Skeletal muscle satellite cell (primary cell): Measurements from ENCODE around the gene APRT.

ENCODE experiments used
- H3K27me3 ChIP-seq: 2 replicates; pipeline ENCODE4 v1.7.0; 2013; ENCODE audit warnings: low read length; ENCODE audit not compliant: control insufficient read depth, insufficient read depth
- H3K36me3 ChIP-seq: 2 replicates; pipeline ENCODE4 v1.7.0; 2013; ENCODE audit warnings: mild to moderate bottlenecking, control low read depth, low read length; ENCODE audit not compliant: insufficient read depth
- H3K4me1 ChIP-seq: 2 replicates; pipeline ENCODE4 v1.7.0; 2013; ENCODE audit warnings: low read length; ENCODE audit not compliant: control insufficient read depth, insufficient read depth
- H3K4me2 ChIP-seq: 2 replicates; pipeline ENCODE4 v1.7.0; 2013; ENCODE audit warnings: mild to moderate bottlenecking, low read length
- H3K4me3 ChIP-seq: 2 replicates; pipeline ENCODE4 v1.7.0; 2013; ENCODE audit warnings: low read length
- H3K9ac ChIP-seq: 2 replicates; pipeline ENCODE4 v1.7.0; 2013; ENCODE audit warnings: mild to moderate bottlenecking, low read depth, low read length, moderate library complexity
- H3K9me3 ChIP-seq: replicated peaks from 2 replicates; pipeline ENCODE4 v1.7.0; 2013; ENCODE audit warnings: mild to moderate bottlenecking, control low read depth, low read length

APRT gene

DNA sequence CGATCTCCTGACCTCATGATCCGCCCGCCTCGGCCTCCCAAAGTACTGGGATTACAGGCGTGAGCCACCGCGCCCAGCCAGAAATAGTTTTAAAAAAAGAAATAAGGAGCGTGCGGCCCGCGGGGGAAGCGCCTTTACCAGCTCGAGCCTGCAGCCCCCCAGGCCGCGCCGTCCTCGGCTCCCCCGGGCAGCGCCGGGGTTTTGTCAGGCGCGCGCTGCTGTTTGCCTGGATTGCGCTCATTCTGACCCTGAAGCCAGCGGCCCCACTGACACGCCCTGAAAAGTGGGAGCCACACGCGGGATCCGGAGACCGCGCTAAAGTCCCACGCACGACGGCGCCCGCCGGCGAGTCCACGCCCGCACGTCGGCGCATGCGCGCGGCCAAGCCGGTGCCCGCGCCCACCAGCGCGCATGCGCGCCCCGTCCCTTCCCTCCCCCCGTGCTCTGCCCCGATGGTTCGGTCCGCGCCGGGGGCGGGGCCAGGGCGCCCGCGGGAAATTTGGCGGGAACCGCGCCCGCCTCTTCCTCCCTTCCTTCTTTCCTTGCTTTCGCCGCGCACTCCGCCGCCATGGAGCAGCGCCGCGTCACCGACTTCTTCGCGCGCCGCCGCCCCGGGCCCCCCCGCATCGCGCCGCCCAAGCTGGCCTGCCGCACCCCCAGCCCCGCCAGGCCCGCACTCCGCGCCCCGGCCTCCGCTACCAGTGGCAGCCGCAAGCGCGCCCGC is 8.3 kb downstream of the APRT start, which contains the start of gene CDT1:
TSS of gene CDT1 (plus strand) at position 526 of the 724 bp plus-strand sequence. CDS start at position 569, 43 bp downstream.
- no peaks in the 10 kb centered on the region for H3K9me3 ChIP-seq
- peak within 1 kb of the TSS; percentile 88 for H3K4me2 ChIP-seq
- no peaks in the 10 kb centered on the region for H3K27me3 ChIP-seq
- H3K4me3 ChIP-seq, result peak within 1 kb of the TSS; percentile 73
- peaks cover 15% of the 10 kb centered on the region for H3K36me3 ChIP-seq
- H3K4me1 ChIP-seq, result peaks cover 12% of the 10 kb centered on the region
- peak within 1 kb of the TSS; percentile 87 for H3K9ac ChIP-seq

DNA sequence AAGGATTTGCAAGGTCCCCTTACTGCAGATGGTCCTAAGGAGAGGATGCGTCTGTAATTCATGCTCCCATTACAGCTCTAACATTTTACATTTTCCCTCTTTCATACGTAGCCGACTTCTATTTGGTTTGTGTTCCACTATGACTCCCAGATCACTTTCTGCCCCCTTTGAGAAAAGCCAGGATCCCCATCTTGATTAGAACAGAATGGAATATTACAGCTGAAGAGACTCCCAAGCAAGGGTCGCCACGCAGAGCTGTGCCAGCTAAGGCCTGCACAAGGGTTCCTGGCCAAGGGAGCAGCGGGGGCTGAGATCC is 11.5 kb downstream of the APRT start:
- no peak overlapping the region for H3K9ac ChIP-seq
- H3K9me3 ChIP-seq, result no peaks in the 10 kb centered on the region
- no peaks in the 10 kb centered on the region for H3K36me3 ChIP-seq
- H3K4me3 ChIP-seq, result no peak overlapping the region
- H3K4me1 ChIP-seq, result peaks cover 10% of the 10 kb centered on the region
- no peaks in the 10 kb centered on the region for H3K27me3 ChIP-seq
- H3K4me2 ChIP-seq, result no peak overlapping the region

DNA sequence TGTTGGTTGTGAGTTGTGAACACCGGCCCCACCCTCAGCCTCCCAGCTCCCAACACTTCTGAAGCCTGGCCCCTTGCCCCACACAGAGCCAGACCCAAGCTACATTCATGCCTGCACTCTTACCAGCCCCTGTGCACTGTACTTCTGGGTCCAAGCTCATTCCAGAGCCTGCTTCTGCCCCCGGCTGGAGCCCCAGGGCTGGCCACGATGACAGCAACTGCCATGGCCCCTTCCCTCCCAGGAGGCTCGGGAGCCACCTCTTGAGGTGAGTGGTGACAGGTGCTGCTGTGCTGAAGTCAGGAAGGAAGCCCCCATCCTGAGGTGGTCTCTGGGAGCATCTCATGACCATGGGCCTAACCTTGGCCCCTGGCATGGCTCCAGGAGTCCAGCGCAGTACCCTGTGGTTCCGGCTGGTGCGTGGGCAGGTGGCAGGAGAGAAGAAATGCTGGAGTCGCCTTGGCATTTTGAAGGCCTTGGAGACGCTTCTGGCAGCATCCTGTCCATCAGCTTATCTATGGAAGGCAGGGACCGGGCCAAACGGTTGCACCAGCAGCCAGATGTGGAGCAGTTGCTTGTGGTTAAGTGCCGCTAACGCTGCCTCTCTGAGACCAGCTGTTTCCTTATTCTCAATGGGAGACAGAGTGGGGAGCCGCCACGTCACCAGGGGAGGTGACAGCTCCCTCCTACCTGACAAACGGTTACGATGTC is 12.0 kb downstream of the APRT start:
- no peak overlapping the region for H3K4me3 ChIP-seq
- no peaks in the 10 kb centered on the region for H3K27me3 ChIP-seq
- H3K9ac ChIP-seq, result no peak overlapping the region
- peaks cover 5% of the 10 kb centered on the region for H3K4me1 ChIP-seq
- no peak overlapping the region for H3K4me2 ChIP-seq
- no peaks in the 10 kb centered on the region for H3K36me3 ChIP-seq
- no peaks in the 10 kb centered on the region for H3K9me3 ChIP-seq

DNA sequence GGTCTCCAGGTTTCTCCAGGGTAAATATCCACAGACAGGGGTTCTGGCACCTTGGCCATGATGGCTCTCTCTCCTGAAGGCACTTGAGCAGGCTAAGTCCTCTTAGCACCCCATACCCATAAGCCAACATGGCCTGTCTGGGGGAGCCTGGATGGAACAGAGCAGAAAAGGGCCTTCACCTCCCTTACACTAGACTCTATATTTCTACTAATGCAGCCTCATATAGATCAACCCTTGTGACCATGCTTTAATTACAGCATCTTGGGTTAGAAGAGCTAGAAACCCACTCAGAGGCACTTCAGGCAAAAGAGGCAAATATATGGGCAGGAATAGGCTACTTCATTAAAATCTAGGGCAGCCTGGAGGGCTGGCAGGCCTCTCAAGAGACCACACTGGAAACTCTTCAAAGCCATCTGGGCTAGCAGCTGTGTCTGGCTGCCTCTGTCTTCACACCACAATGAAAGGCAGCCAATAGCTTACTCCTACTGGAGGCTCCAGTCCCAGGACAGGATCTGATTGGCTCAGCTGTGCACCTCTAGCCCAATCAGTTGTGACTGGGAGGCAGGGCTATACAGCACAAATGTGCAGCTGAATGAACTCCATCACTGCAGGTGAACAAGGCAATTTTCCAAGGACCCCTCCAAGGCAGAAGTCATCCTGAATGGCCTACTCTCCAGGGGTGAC is 12.8 kb downstream of the APRT start:
- H3K9me3 ChIP-seq, result no peaks in the 10 kb centered on the region
- no peaks in the 10 kb centered on the region for H3K4me1 ChIP-seq
- H3K36me3 ChIP-seq, result no peaks in the 10 kb centered on the region
- no peak overlapping the region for H3K4me2 ChIP-seq
- no peak overlapping the region for H3K4me3 ChIP-seq
- H3K27me3 ChIP-seq, result no peaks in the 10 kb centered on the region
- H3K9ac ChIP-seq, result no peak overlapping the region

DNA sequence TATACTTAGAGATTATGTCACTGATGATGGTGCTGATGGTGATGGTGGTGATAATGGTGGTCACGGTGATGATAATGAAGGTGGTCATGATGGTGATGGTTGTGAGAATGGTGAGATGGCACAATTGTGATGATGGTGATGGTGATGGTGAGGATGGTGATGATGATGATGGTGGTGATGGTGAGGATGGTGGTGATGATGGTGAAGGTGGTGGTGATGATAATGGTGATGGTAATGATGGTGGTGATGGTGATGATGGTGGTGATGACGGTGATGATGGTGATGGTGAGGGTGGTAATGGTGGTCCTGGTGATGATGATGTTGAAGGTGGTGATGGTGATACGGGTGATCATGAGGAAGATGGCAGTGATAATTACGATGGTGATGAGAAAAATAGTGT is 13.7 kb downstream of the APRT start:
- Histone ChIP-seq H3K4me1 (no peaks in the 10 kb centered on the region), H3K36me3 (no peaks in the 10 kb centered on the region), H3K4me3 (no peak overlapping the region), H3K9ac (no peak overlapping the region), H3K27me3 (no peaks in the 10 kb centered on the region), H3K4me2 (no peak overlapping the region), H3K9me3 (no peaks in the 10 kb centered on the region)

DNA sequence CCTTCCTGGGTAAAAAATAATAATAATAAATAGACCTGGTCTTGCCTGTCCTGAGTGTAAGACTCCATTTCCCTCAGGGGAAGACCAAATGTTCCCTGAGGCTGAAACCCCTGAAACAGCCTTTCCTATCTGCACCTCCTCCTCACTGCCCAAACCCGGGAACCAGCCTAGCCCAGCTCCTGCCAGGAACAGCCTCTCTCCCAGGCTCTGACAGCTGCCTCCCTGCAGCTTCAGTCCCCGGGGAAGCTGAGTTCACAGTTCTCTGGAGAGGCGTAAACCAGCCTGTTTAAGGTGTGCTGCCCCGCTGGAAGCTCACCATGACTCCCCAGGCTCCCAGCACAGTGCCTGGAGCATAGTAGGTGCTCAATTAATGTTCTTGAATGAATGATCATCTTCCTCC is 15.4 kb downstream of the APRT start:
- H3K4me3 ChIP-seq, result no peak overlapping the region
- H3K9me3 ChIP-seq, result no peaks in the 10 kb centered on the region
- H3K27me3 ChIP-seq, result no peaks in the 10 kb centered on the region
- H3K36me3 ChIP-seq, result no peaks in the 10 kb centered on the region
- H3K4me1 ChIP-seq, result no peaks in the 10 kb centered on the region
- no peak overlapping the region for H3K4me2 ChIP-seq
- no peak overlapping the region for H3K9ac ChIP-seq

DNA sequence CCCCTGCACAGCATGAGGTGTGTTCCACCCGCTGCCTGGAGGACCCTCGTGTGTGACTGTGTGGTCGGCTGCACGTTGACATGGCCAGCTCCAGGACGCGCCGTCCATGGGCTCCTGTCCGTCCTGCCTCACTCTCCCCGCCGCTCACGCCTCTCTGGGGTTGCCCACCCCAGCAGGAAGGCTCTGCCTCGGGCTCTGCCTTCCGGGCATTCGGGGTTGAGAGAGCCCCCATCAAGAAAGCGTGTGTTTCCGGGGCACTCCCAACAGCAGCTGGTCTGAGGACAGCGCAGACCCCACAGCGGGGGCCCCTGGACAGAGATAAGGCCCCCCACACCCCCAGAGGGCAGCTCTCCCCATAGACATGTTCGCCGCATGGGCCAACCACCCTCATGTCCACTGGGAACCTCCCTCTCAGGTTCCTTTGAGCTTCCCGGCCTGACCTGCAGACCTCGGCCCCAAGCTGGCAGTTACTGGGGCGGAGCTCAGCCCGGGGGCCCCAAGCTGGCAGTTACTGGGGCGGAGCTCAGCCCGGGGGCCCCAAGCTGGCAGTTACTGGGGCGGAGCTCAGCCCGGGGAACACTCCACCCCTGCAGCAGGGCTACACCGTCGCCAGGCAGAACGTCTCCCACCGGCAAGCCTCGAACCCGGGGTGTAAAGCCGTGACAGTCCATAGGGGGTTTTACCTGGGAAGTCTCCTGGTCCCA is 18.3 kb downstream of the APRT start:
- H3K4me2 ChIP-seq, result no peak overlapping the region
- no peaks in the 10 kb centered on the region for H3K9me3 ChIP-seq
- H3K4me1 ChIP-seq, result peaks cover 3% of the 10 kb centered on the region
- H3K36me3 ChIP-seq, result no peaks in the 10 kb centered on the region
- H3K9ac ChIP-seq, result no peak overlapping the region
- no peaks in the 10 kb centered on the region for H3K27me3 ChIP-seq
- H3K4me3 ChIP-seq, result no peak overlapping the region

DNA sequence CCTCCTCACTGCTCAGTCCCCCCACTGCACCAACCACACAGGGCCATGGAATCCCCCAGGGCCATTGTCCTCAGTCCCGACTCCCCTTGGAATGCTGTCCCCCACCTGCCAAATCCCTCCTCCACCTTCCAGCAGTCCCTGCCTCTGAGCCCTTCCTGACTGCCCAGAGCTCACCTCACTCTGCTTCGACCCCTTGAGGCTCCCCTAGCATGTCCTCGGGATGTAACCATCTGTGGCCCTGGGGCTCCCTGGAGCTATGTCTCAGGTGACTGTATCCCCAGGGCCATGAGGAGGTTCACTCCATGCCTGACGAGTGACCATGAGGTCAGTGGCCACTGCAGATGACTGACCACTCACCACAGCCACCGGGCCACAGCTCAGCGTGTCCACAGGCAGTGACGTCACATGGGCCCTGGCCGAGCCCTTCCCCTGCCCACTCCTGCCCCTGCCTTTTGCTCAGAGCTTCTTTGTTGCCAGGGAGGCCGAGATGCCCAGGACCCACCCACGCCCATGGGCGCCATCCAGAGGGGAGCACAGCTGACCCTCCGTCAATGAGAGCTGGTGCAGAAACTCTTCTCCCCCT is 19.0 kb downstream of the APRT start:
- H3K4me2 ChIP-seq, result peak overlapping the region; percentile 45
- H3K9ac ChIP-seq, result no peak overlapping the region
- H3K4me1 ChIP-seq, result peaks cover 3% of the 10 kb centered on the region
- H3K4me3 ChIP-seq, result no peak overlapping the region
- no peaks in the 10 kb centered on the region for H3K36me3 ChIP-seq
- no peaks in the 10 kb centered on the region for H3K9me3 ChIP-seq
- no peaks in the 10 kb centered on the region for H3K27me3 ChIP-seq

DNA sequence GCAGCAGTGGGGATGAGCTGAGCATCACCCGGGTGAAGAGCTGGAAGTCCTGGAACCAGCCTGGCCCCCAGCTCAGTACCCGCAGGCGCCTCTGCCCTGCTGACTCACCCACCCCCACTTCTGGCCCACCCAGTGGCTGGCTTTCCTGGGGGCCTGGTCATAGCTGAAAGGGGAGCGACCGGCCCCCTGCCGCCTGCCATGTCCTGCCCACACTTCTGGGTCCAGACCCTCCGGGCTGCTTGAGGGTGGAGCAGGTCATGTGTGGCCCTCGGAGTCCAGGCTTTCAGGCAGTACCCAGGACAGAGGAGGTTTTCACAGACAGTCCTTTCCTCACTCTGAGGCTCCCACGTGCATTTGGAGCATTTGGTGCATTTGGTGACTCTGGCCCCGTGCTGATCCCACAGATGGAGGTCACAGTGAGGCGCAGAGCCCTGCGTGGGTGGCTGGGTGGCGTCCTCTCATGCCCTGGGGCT is 19.6 kb downstream of the APRT start:
- no peak overlapping the region for H3K9ac ChIP-seq
- no peaks in the 10 kb centered on the region for H3K27me3 ChIP-seq
- H3K4me3 ChIP-seq, result no peak overlapping the region
- no peaks in the 10 kb centered on the region for H3K36me3 ChIP-seq
- peak overlapping the region; percentile 45 for H3K4me2 ChIP-seq
- H3K4me1 ChIP-seq, result peaks cover 3% of the 10 kb centered on the region
- no peaks in the 10 kb centered on the region for H3K9me3 ChIP-seq

DNA sequence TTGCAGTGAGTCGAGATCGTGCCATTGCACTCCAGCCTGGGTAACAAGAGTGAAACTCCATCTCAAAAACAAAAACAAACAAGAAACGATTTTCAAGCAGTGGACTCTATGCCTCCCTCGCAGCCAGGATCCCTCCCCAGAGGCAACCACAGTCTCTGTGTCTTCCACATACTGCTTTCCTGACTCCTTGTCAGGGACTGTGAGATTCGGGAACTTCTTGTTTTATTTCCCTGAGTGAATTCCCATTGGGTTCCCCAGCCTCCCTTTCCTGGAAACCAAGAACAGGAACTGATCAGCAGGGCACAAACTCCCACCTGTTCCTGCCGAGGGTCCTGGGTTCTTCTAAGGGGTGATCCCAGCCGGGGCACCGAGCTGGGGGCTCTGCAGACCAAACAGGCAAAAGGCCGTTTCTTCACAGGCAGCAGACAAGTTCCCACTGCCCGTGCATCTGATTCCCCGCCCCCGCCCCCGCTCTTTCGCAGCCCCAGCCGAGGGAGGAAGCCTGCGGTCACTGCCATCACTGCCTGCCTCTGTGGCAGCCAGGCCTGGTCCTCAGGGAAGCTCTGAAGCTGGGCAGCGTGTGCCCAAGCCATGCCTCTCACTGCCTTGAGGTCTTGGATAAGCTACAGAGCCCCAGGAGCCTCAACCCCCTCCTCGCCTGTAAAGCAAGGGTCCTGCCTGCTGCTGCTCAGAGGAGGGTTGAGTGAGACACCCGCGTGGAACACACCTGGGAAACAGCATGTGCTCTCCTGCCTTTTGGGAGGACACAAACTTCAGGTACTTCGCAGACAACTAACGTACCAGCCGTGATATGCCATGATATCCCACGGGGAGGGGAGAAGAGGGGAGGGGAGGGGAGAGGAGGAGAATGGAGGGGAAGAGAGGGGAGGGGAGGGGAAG is 21.2 kb downstream of the APRT start:
- Histone ChIP-seq H3K9ac (no peak overlapping the region), H3K27me3 (no peaks in the 10 kb centered on the region), H3K36me3 (no peaks in the 10 kb centered on the region), H3K4me3 (no peak overlapping the region), H3K4me2 (peak overlapping the region; percentile 37), H3K4me1 (peaks cover 3% of the 10 kb centered on the region), H3K9me3 (no peaks in the 10 kb centered on the region)
